Hepatocyte (in vitro differentiated cells): ENCODE data around the gene UGGT1.

Source experiments
- EZH2phosphoT487 ChIP-seq: fragments of 200-600 bp; sonication (generic); IDR thresholded peaks from one replicate; pipeline ENCODE4 v1.6.1; 2018; ENCODE audit warnings: antibody characterized with exemption, mild to moderate bottlenecking, low read depth, moderate library complexity; ENCODE audit not compliant: unreplicated experiment, severe bottlenecking
- TF ChIP-seq, protein P1 (sequence below): fragments of 200-600 bp; sonication (generic); IDR thresholded peaks from 2 replicates; pipeline ENCODE4 v1.5.1; 2016; ENCODE audit warnings: antibody characterized with exemption, mild to moderate bottlenecking; ENCODE audit not compliant: poor library complexity

GRCh38 chr2:128159437-128159836 lies 68.4 kb downstream of the UGGT1 start:
- TF ChIP-seq, protein P1, sequence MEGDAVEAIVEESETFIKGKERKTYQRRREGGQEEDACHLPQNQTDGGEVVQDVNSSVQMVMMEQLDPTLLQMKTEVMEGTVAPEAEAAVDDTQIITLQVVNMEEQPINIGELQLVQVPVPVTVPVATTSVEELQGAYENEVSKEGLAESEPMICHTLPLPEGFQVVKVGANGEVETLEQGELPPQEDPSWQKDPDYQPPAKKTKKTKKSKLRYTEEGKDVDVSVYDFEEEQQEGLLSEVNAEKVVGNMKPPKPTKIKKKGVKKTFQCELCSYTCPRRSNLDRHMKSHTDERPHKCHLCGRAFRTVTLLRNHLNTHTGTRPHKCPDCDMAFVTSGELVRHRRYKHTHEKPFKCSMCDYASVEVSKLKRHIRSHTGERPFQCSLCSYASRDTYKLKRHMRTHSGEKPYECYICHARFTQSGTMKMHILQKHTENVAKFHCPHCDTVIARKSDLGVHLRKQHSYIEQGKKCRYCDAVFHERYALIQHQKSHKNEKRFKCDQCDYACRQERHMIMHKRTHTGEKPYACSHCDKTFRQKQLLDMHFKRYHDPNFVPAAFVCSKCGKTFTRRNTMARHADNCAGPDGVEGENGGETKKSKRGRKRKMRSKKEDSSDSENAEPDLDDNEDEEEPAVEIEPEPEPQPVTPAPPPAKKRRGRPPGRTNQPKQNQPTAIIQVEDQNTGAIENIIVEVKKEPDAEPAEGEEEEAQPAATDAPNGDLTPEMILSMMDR = no peak
- no peak for TF ChIP-seq EZH2phosphoT487
